GM12878 (cell line): ENCODE results near the gene GALNT17. TPM values are rescaled to one million over a fixed set of nuclear protein-coding genes. Genes with fewer than 3 reads are reported as not detected.

Experiments used
- ATAC-seq: fragments of 200-7000 bp; cut with Tn5 transposase; 3 replicates; pipeline ENCODE4 v1.9.1; 2020; ENCODE audit warnings: mild to moderate bottlenecking, moderate library complexity
- BruUV-seq: library from RNA; stranded (reverse); fragments of 400-500 nt; replicated peaks from 2 replicates; lab custom pipeline; 2021; lab: Mats Ljungman, UMichigan
- CTCF ChIA-PET: fragments of 300-600 bp; sonication (Branson Sonifier 250); formaldehyde crosslinking; extraction: SDS; loops from one replicate; lab custom pipeline; 2021; ENCODE audit warnings: inconsistent platforms; lab: Yijun Ruan, JAX
- POLR2A ChIA-PET: fragments of 350-600 bp; formaldehyde crosslinking; extraction: SDS; loops from one replicate; lab custom pipeline; 2021; ENCODE audit warnings: inconsistent platforms; lab: Charles Lee
- RAD21 ChIA-PET: fragments of 300-600 bp; sonication (Branson Sonifier 250); formaldehyde crosslinking; loops from one replicate; lab custom pipeline; 2023; ENCODE audit warnings: antibody characterized with exemption; ENCODE audit not compliant: unreplicated experiment; lab: Charles Lee
- SMC1A ChIA-PET: fragments of 300-600 bp; sonication (Branson Sonifier 250); formaldehyde crosslinking; loops from one replicate; lab custom pipeline; 2023; ENCODE audit not compliant: unreplicated experiment, uncharacterized antibody; lab: Charles Lee
- DNase-seq: peaks from one replicate; pipeline ENCODE4 v3.0.0-alpha.2; 2011; ENCODE audit warnings: low read depth, low spot score
- FAIRE-seq: peaks from 3 replicates; lab custom pipeline; 2011; peaks lifted over from hg19 to GRCh38; lab: Jason Lieb, UNC
- H2AFZ ChIP-seq: 2 replicates; pipeline ENCODE4 v1.6.0; 2011; ENCODE audit warnings: low read depth, low read length, control low read depth; ENCODE audit not compliant: control insufficient read depth
- H3K27ac ChIP-seq: 2 replicates; pipeline ENCODE4 v1.5.1; 2011; ENCODE audit warnings: control low read depth; ENCODE audit not compliant: control insufficient read depth, insufficient read depth
- H3K27me3 ChIP-seq, 2 experiments: replicated peaks in 1 of 2; 2 replicates each; pipeline versions ENCODE4 v1.6.0 to v1.6.1; 2011; ENCODE audit warnings: low read length in 1 of 2; ENCODE audit not compliant: control insufficient read depth in 2 of 2, insufficient read depth in 2 of 2
- H3K36me3 ChIP-seq, 2 experiments: 2 replicates each; pipeline ENCODE4 v1.5.1; 2011; ENCODE audit warnings: low read length in 1 of 2; ENCODE audit not compliant: control insufficient read depth in 2 of 2, insufficient read depth in 2 of 2
- H3K4me1 ChIP-seq: 2 replicates; pipeline ENCODE4 v1.6.1; 2011; ENCODE audit warnings: mild to moderate bottlenecking, low read length, moderate library complexity, mixed read lengths; ENCODE audit not compliant: control insufficient read depth, insufficient read depth
- H3K4me2 ChIP-seq: 2 replicates; pipeline ENCODE4 v1.6.0; 2011; ENCODE audit warnings: control low read depth; ENCODE audit not compliant: control insufficient read depth, insufficient read depth
- H3K4me3 ChIP-seq: fragments of 200-600 bp; sonication (generic); 2 replicates; pipeline ENCODE4 v1.5.1; 2016
- H3K79me2 ChIP-seq: 2 replicates; pipeline ENCODE4 v1.6.0; 2011; ENCODE audit warnings: low read length; ENCODE audit not compliant: control insufficient read depth, insufficient read depth
- H3K9ac ChIP-seq: 2 replicates; pipeline ENCODE4 v1.8.0; 2011; ENCODE audit warnings: low read length, control low read depth, mixed read lengths; ENCODE audit not compliant: control insufficient read depth, insufficient read depth
- H3K9me3 ChIP-seq: replicated peaks from 3 replicates; pipeline ENCODE4 v1.5.1; 2011; ENCODE audit warnings: mild to moderate bottlenecking, low read length; ENCODE audit not compliant: control insufficient read depth, insufficient read depth
- H4K20me1 ChIP-seq: 2 replicates; pipeline ENCODE4 v1.6.0; 2011; ENCODE audit not compliant: control insufficient read depth, insufficient read depth
- BRCA1 ChIP-seq: IDR thresholded peaks from 2 replicates; pipeline ENCODE4 v1.6.1; 2011; ENCODE audit warnings: low read depth, low read length, improper control_type of control experiment
- CEBPB ChIP-seq, 2 experiments: fragments of 150-350 bp in 1 of 2; IDR thresholded peaks; 2 replicates each; pipeline ENCODE4 v1.6.1; 2012 to 2014; ENCODE audit warnings: low read depth in 2 of 2, low read length in 2 of 2, borderline replicate concordance in 1 of 2, inconsistent platforms in 1 of 2
- ESRRA ChIP-seq: IDR thresholded peaks from 2 replicates; pipeline ENCODE4 v1.6.1; 2012; ENCODE audit warnings: mild to moderate bottlenecking, low read length, improper control_type of control experiment
- FOXM1 ChIP-seq: IDR thresholded peaks from 2 replicates; pipeline ENCODE4 v1.6.1; 2012; ENCODE audit warnings: low read depth, mild to moderate bottlenecking, inconsistent platforms, low read length, moderate library complexity
- HDAC6 ChIP-seq: fragments of 200-600 bp; sonication (generic); IDR thresholded peaks from one replicate; pipeline ENCODE4 v1.8.0; 2017; ENCODE audit warnings: antibody characterized with exemption; ENCODE audit not compliant: unreplicated experiment
- RB1 ChIP-seq: fragments of 450-650 bp; formaldehyde crosslinking; IDR thresholded peaks from 2 replicates; pipeline ENCODE4 v1.6.1; 2017; ENCODE audit warnings: mild to moderate bottlenecking, borderline replicate concordance
- ZNF217 ChIP-seq: fragments of 450-650 bp; IDR thresholded peaks from 2 replicates; pipeline ENCODE4 v1.6.1; 2017; ENCODE audit warnings: antibody characterized with exemption, mild to moderate bottlenecking
- WGBS: methylation state at CpG from one replicate; pipeline ENCODE4 v1.1.6; 2016; ENCODE audit warnings: low lambda C conversion rate; ENCODE audit not compliant: insufficient replicate concordance, insufficient coverage; ENCODE audit errors: missing lambda C conversion rate; 5-methylcytosine and 5-hydroxymethylcytosine counted together
- in situ Hi-C: fragments of 300-500 bp; cut with MboI; formaldehyde crosslinking; loops from 9 replicates; pipeline ENCODE4 v1.14.3; 2018; ENCODE audit warnings: mixed read lengths
- intact Hi-C: fragments of 100-400 bp; cut with micrococcal nuclease; formaldehyde crosslinking; loops from one replicate; pipeline ENCODE4 v1.14.2; 2022; ENCODE audit not compliant: unreplicated experiment
- polyA plus RNA-seq, 11 experiments: library from polyadenylated mRNA; depleted of rRNA in 4 of 11; unstranded in 6 of 11; stranded (reverse) in 5 of 11; fragments of >200 nt; fragmentation: Nextera tagmentation in 4 of 11; fragmentation: Illumina TruSeq in 1 of 11; extraction: Ambion mirVana in 4 of 11; extraction: Trizol in 1 of 11; gene quantifications; 1 replicate in 1 of 11; 2 replicates in 10 of 11; pipeline versions ENCODE4 v1.2.1 to v1.2.3, GENCODE V29; 2011 to 2016; ENCODE audit warnings: inconsistent platforms in 2 of 11, missing spikeins in 2 of 11, low read depth in 1 of 11
- total RNA-seq, 4 experiments: library from RNA; depleted of rRNA in 3 of 4; stranded (reverse); fragments of >200 nt in 3 of 4; fragmentation: Illumina TruSeq in 1 of 4; extraction: Trizol in 1 of 4; gene quantifications; 2 replicates each; pipeline versions ENCODE4 v1.2.1 to v1.2.3, GENCODE V29; 2013 to 2021
- TF ChIP-seq, protein P1 (sequence below): IDR thresholded peaks from 2 replicates; pipeline ENCODE4 v1.6.1; 2011; ENCODE audit warnings: mild to moderate bottlenecking, low read depth, low read length, moderate library complexity; ENCODE audit not compliant: insufficient replicate concordance
- TF ChIP-seq, protein P2 (sequence below): fragments of 150-350 bp; IDR thresholded peaks from 2 replicates; pipeline ENCODE4 v1.6.1; 2016; ENCODE audit warnings: low read depth, low read length
- TF ChIP-seq, protein P3 (sequence below): IDR thresholded peaks from 2 replicates; pipeline ENCODE4 v1.6.1; 2011; ENCODE audit warnings: borderline replicate concordance, low read depth, mild to moderate bottlenecking, moderate library complexity, mixed read lengths, low read length; ENCODE audit not compliant: insufficient read depth; ENCODE audit errors: extremely low read length

The GALNT17 gene
- total and polyA plus RNA-seq, 10 of the 15 experiments (the other 5 are each of a cell fraction or from before 2014, with no cell fraction given) = 0.12 to 0.15 TPM; not detected in 8

DNA sequence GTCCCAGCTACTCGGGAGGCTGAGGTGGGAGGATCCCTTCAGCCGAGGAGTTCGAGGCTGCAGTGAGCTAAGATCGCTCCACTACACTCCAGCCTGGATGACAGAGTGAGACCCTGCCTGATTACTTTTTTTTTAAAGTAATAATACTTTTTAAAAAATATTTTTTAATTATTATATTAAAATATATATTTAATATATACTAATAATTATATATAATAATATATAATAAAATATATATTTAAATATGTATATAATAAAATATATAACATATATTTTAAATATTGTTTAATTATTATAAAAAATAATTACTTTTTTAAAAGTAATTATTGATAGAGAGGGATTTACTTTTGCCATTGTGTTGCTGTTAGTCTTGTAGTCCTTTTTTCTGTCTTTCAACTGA lies 169.2 kb downstream of the GALNT17 start:
- RAD21 ChIA-PET = no interaction called here
- intact Hi-C loops = no loop called here
- in situ Hi-C loops = no loop called here
- Histone ChIP-seq H3K79me2 (no peaks in the 10 kb centered on the region), H3K4me2 (no peak overlapping the region), H3K36me3 (no peaks in the 10 kb centered on the region), H4K20me1 (no peaks in the 10 kb centered on the region), H3K27ac (no peak overlapping the region), H3K27me3 (no peaks in the 10 kb centered on the region)
- CTCF ChIA-PET = no interaction called here
- no peak for ATAC-seq
- no TSS peak for BruUV-seq
- no peak for TF ChIP-seq ESRRA
- no peak for TF ChIP-seq HDAC6
- TF ChIP-seq BRCA1 = no peak
- TF ChIP-seq FOXM1 = no peak
- no peak for TF ChIP-seq RB1
- no peak for TF ChIP-seq ZNF217
- TF ChIP-seq, protein P1, sequence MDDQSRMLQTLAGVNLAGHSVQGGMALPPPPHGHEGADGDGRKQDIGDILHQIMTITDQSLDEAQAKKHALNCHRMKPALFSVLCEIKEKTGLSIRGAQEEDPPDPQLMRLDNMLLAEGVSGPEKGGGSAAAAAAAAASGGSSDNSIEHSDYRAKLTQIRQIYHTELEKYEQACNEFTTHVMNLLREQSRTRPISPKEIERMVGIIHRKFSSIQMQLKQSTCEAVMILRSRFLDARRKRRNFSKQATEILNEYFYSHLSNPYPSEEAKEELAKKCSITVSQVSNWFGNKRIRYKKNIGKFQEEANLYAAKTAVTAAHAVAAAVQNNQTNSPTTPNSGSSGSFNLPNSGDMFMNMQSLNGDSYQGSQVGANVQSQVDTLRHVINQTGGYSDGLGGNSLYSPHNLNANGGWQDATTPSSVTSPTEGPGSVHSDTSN = no peak
- TF ChIP-seq CEBPB (IDR thresholded peaks at IDR 0.05; ENCODE audit: borderline replicate concordance in 1 of 2, low read depth in 2 of 2, low read length in 2 of 2) = no peak
- TF ChIP-seq, protein P2, sequence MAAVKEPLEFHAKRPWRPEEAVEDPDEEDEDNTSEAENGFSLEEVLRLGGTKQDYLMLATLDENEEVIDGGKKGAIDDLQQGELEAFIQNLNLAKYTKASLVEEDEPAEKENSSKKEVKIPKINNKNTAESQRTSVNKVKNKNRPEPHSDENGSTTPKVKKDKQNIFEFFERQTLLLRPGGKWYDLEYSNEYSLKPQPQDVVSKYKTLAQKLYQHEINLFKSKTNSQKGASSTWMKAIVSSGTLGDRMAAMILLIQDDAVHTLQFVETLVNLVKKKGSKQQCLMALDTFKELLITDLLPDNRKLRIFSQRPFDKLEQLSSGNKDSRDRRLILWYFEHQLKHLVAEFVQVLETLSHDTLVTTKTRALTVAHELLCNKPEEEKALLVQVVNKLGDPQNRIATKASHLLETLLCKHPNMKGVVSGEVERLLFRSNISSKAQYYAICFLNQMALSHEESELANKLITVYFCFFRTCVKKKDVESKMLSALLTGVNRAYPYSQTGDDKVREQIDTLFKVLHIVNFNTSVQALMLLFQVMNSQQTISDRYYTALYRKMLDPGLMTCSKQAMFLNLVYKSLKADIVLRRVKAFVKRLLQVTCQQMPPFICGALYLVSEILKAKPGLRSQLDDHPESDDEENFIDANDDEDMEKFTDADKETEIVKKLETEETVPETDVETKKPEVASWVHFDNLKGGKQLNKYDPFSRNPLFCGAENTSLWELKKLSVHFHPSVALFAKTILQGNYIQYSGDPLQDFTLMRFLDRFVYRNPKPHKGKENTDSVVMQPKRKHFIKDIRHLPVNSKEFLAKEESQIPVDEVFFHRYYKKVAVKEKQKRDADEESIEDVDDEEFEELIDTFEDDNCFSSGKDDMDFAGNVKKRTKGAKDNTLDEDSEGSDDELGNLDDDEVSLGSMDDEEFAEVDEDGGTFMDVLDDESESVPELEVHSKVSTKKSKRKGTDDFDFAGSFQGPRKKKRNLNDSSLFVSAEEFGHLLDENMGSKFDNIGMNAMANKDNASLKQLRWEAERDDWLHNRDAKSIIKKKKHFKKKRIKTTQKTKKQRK = no peak
- TF ChIP-seq, protein P3, sequence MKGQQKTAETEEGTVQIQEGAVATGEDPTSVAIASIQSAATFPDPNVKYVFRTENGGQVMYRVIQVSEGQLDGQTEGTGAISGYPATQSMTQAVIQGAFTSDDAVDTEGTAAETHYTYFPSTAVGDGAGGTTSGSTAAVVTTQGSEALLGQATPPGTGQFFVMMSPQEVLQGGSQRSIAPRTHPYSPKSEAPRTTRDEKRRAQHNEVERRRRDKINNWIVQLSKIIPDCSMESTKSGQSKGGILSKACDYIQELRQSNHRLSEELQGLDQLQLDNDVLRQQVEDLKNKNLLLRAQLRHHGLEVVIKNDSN = no peak
- TF ChIP-seq, all 136 proteins: peak for 0
- Histone ChIP-seq H3K4me3 (no peak overlapping the region), H3K9me3 (no peaks in the 10 kb centered on the region), H3K9ac (no peak overlapping the region), H3K4me1 (no peaks in the 10 kb centered on the region), H2AFZ (no peak overlapping the region)
- SMC1A ChIA-PET = no interaction called here
- FAIRE-seq = no peak
- WGBS = 15% methylated on average over 4 of the region's 4 CpGs
- POLR2A ChIA-PET = no interaction called here
- DNase-seq = no peak
